HG03108 (cell line): ENCODE results near the gene WNK1.
"Not testable (repeated sequence)": the region's sequence is repeated elsewhere in the genome, so short reads cannot be mapped to it uniquely, and the experiment has no call there.

ENCODE experiments used
- ATAC-seq: cut with Tn5 transposase; IDR thresholded peaks from one replicate; pipeline ENCODE4 v1.9.1; 2021; ENCODE audit warnings: moderate library complexity; ENCODE audit not compliant: unreplicated experiment

The WNK1 gene

DNA sequence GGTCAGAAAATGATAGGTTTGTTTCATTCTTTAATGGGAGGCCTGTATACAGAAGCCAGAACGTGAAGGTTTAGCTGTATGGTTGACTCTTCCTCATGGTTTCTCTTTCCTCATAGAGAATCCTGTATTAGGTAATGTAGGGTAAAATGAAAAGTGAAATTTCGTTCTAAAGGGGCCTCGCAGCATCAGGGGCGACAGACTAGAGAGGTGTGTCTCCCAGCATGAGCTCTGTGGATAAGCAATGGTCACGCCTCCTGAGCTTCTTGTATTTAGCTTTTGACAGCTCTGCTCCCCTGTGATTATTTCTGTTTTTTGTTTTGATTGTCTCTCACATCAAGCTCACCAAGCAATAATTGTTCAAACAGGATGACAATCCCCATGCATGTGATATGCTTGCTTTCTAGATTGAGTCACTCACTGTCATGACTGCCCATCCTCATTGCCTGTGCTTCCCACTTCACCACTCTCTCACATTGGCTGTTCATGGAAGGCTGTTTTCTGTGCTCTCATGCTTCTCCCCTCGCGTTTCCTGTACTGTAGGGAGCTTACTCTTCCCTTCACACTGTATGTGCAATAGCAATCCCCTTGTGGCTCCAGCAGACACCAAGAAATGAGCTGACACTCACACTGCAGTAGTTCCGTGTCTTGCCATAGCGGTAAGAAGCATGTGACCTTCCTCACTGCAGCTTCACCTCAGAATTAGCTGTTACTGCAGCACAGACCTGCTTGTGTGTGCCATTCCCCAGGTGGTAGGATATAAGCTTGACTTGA is 153.1 kb downstream of the WNK1 start:
- ATAC-seq = no peak

DNA sequence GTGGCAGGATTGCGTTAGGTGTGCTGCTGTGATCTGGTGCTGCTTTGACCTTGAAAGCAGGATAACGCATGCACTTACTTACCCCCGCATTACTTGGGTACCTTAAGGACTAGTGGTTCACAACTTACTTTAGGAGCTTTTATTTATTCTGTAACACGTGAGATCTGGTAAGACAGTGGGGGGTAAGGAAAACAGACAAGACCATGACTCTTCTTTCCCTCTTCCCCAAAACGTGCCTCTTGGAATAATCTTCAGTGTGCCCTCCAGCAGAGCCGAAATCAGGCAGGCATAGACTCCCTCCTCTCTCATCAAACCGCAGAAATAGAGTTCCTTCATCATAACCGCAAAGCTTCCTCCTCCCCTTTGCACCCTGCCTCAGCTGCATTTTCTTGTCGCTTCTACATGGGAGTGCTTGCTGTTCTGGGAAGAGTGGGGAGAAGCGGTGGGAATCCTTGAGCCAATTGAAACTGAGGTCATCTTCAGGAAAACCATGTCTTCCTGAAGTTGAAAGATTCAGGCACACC is 153.7 kb downstream of the WNK1 start:
- ATAC-seq = no peak

DNA sequence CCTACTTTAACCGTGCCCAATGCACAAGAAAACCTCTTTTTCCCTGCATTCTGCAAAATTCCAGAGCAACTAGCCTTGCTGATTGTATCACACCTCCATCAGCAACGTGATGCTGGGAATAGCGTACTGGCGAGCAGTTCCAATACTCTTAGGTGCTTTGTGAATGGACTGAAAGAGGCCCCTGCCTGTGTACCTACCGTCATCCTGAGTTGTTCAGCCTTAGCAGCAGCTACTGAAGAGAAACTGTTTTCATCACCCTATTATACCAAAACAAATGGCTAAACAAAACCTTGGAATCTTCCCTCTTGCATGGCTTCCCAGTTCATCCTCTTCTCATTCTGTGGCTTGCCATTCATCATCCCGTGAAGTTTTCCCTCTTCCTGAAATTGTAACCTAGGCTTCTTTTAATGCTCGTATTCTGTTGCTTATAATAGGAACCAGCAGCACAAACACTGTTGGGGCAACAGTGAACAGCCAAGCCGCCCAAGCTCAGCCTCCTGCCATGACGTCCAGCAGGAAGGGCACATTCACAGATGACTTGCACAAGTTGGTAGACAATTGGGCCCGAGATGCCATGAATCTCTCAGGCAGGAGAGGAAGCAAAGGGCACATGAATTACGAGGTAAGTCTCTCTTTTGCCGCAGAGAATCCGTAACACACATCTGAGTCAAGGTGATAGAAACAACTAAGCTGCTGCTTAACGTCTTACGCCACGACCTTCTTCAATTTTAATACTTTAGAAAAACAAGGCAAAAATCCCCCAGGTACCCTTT is 155.2 kb downstream of the WNK1 start:
- ATAC-seq = no peak

DNA sequence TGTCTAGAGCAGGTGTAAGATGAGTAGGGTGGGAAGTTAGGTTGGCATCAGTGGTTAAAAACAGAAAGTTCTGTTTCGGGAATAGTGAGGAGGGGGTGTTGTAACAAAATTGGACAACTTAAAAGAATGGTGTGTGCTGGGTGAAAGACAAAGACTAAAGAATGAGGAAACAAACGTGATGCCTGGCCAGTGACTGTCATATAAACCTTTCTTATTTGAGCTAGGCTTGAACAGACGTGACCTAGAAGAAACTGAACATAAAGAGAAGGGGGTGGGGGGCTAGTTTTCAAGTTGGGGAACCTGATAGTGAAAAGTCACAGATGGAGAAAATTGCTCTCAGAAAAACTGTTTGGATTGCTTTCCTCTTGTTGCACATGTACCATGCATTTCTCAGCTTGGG is 157.5 kb downstream of the WNK1 start:
- no peak for ATAC-seq

DNA sequence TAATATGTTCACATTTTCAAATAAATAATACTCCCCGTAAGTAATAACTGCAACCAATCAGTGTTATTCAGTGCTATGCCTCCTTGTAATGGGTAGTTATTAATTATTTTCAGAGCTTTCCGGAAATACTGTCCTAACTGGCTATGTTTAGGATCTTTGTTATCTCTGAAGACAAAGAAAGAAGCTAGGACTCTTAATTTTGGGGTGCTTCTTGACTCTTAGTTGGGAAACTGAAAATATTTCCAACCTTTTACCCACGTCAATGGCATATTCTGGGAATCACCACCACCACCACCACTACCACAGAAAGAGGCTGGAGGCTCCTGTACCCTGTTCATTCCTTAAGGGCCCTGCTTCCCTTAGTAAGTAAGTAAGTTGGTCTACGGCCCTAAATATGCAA is 158.0 kb downstream of the WNK1 start:
- ATAC-seq = no peak

DNA sequence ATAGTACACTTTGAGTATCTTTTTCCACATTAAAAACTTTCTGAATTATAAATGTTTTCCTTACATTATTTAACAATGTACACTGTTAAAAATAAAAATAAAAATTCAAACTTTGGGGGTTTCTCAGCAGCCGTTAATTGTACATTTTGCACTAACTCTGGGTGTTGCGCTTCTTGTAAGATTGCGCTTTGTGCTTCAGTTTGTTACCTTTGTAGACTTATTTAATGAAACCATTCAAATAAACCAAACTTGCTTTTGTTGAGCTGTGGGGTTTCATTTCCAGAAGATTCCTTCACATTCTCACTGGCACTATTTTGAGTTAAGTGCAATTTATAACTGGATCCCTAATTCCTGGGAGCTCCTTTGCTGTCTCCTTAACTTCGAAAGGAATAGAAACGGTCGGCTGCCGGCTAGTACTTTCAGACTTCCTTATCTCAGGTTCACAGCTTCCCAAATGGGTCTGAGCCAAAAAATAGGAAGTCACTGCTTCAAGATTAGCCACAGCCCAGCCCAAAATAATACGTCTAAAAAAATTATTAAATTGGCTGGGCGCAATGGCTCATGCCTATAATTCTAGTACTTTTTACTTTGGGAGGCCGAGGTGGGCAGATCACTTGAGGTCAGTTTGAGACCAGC is 158.9 kb downstream of the WNK1 start:
- ATAC-seq = no peak

DNA sequence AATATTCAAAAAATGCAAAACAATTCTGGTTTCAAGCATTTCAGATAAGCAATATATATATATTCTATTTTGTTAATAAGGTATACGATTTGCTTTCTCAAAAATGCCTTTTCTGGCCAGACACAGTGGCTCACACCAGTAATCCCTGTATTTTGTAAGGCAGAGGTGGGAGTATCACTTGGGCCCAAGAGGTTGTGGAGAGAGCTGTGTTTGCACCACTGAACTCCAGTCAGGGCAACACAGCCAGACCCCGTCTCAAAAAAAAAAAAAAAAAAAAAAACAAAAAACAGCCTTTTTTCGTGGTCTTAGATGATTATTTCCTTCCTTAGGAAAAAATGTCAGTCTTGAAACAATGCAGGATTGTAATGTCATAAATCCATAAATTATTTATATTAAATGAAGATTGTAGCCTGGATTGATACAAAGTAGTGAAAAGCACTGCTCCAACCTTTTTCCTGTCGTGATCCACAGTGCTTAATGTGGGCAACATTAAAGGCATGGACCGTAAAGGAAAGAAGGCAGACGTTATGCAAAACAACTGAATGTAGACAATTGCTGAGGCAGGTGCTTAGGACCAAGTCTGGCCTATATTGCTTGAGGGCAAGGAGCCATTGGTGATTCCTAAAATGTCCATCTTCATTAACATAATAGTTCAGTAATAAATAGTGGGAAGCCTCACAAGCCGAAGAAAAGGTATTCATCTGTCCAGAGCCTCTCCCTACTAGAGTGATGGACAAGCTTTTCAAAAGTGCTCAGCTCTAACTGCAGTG is 160.3 kb downstream of the WNK1 start:
- ATAC-seq = no peak

DNA sequence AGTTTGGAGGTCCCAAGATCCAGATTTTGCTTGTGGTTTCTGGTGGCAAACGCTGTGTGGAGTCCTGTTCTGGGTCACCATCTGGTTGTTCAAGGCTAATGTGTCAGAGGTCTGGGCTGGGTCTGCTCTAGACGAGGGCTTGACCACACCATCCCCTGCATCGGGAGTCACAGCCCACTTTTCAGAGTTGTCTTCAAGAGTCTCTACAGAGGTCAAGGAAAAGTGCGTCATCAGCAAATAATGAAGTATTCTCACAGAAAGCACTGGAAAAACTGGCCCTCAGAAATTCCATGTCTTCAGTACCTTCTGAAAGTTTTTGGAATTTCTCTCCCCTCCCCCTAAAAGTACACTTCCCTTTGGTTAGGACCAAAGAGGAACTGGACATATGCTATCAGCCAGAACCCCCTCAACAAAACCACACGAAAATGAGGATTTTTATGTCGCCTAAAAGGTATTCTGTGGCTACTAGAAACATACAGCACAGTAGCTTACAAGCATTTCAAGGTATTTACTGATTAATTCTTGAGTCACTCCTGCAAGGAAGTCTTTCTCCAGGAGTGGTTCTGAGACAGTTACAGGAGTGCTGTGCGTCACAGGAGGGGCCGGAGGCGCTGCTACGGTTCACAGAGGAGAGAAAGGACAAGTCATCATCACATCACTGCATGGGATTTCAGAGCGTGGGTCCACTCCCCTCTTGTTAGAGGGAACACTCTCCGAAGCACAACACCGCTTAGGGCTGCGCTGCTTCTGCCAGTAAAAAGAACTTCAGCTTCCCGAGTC is 161.7 kb downstream of the WNK1 start:
- ATAC-seq = no peak

DNA sequence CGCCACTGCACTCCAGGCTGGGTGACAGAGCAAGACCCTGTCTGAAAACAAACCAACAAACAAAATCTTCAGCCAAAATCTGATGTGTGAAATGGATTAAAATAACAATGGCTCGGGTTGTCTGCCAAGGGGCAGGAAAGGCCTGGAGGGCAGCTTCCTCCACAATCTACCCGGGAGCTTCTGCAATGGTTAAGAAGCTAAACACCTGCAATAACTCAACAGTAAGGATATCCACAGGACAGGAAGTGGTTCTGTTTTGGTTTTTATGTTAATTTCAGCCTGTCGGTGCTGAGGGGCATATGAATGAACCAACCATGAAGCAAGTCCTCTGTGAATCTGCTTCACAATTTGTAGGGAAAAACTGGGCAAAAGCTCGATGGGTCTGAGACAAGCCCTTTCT is 162.7 kb downstream of the WNK1 start:
- ATAC-seq = no peak

DNA sequence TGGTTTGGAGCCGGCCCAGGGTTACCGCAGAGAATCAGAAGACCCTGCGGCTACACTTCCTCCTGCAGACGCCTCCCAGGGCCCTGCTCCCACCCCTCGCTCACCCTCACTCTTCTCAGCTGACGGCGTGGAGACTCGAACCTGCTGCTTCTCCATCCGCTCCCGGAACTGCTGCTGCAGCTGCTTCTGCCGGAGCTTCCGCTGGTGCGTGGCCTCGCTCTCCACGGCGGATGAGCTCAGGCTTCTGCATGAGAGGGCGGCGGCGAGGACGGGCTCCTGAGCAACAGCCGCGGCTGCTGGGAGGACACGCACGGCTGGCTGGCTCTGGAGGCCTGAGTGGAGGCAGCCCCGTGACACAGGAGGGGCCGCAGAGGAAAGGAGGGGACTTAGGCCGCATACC is 163.9 kb downstream of the WNK1 start:
- ATAC-seq = no peak

DNA sequence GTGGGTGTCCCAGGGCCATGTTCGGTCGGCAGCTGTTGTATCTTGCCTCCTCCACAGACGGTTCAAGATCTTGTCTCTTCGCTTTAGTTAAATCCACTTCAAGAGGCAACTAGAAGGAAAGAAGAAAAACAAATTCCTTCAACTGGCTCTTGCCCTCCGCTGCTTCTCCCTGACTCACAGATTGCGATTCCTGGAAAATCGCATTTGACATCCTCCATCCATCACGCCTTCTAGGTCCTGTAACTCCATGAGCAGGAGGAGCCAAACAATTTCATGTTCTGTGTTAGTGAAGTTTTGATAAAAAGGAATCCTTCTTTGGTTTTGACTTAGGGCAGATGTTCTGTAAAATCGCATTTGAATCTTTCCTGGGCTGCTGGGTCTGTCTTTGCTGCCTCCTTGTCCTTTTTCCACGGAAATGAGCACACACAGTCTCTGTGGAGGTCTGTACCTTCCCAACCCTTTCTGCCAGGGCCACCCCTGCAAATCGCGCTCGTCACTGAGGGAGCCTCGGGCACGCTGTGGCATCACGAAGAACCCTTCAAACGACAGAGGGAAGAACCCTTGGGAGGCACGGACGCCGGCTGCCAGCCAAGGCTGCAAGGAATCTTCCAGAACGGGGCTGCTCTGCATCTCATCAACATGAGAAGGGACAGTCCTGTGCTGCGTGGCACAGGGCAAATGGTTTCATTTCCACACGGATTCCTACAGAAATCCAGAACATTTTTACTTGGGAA is 164.5 kb downstream of the WNK1 start:
- no peak for ATAC-seq

DNA sequence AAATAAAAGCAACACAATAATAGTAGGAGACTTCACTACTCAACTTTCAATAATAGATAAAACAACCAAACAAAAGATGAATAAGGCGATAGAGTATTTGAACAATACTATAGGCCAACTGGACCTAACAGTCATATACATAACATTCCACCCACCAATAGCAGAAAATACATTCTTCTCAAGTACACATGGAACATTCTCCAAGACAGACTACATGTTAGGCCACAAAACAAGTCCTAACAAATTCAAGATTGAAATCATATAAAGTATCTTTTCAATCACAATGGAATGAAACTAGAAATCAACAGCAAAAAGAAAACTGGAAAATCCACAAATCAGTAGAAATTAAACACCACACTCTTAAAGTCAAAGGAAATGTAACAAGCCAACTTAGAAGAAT is 168.3 kb downstream of the WNK1 start:
- ATAC-seq = no peak

DNA sequence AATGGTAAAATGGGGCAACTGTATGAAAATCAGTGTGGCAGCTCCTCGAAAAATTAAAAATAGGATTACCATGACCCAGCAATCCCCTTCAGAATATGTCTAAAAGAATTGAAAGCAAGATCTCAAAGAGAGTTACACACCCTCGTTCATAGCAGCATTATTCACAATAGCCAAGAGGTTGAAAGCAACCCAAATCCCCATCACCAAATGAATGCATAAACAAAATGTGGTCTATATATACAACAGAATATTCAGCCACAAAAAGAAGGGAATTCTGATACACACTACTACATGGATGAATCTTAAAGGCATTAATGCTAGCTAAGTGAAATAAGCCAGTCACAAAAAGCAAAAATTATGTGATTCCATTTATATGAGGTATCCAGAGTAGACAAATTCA is 169.9 kb downstream of the WNK1 start:
- no peak for ATAC-seq

DNA sequence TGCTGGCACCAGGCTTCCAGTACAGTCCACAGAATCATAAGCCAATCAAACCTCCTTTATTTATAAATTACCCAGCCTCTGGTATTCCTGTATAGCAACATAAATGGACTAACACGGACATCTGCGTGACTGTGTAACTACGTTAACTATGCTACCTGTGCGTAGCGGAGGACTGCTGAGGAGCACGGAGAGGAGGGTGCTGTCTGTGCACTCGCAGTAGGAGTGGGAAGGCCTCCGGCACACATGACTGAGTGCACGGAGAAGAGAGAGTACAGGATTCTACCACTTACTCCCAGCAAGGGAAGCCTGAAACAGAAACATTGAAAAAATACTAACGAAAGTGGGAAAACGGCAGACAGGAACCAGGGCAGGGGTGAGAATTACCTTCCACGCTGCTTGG is 174.3 kb downstream of the WNK1 start:
- no peak for ATAC-seq

DNA sequence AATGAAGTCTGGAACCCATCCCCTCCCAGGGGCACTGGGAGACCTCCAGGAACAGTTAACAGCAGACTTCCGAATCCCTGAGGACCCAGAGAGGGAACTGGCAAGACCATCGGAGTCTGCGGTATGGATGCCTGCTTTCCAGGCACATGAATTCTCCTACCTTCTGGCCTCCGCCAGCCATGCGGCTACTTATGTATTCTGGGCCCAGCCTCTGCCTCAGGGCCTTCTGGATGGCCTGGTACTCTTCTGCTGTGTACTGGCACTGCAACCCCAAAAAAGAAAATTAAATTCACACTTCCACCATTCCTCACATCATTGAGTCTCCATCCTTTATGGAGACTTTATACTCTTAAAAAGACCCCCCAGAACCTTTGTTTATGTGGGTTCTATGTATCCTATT is 178.7 kb downstream of the WNK1 start:
- ATAC-seq = no peak

DNA sequence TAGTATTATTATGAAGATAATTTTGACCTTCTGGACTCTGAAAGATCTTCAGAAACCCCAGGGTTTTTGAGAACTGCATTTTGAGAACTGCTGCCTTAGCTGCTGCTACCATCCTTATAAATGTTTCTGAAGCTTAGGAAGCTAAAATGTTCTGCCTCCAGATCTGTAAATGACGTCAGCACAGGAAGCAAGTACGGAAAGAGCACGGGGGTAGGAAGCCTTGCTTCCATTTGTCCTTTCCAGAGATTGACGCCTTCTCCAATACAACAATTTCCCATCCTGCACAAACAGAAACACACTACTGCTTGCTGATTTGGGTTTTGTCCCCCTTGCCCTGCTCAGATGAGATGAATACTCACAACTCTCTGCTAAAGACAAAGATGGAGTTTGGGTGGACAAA is 179.2 kb downstream of the WNK1 start:
- no peak for ATAC-seq

DNA sequence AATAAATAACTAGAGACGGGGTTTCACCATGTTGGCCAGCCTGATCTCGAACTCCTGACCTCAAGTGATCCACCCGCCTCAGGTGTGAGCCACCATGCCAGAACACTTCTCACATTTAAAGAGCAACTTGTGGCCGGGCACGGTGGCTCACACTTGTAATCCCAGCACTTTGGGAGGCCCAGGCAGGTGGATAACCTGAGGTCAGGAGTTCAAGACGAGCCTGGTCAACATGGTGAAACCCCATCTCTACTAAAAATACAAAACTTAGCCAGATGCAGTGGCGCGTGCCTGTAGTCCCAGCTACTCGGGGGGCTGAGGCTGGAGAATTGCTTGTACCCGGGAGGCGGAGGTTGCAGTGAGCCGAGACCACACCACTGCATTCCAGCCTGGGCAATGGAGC is 183.5 kb downstream of the WNK1 start:
- not testable (repeated sequence) for ATAC-seq

DNA sequence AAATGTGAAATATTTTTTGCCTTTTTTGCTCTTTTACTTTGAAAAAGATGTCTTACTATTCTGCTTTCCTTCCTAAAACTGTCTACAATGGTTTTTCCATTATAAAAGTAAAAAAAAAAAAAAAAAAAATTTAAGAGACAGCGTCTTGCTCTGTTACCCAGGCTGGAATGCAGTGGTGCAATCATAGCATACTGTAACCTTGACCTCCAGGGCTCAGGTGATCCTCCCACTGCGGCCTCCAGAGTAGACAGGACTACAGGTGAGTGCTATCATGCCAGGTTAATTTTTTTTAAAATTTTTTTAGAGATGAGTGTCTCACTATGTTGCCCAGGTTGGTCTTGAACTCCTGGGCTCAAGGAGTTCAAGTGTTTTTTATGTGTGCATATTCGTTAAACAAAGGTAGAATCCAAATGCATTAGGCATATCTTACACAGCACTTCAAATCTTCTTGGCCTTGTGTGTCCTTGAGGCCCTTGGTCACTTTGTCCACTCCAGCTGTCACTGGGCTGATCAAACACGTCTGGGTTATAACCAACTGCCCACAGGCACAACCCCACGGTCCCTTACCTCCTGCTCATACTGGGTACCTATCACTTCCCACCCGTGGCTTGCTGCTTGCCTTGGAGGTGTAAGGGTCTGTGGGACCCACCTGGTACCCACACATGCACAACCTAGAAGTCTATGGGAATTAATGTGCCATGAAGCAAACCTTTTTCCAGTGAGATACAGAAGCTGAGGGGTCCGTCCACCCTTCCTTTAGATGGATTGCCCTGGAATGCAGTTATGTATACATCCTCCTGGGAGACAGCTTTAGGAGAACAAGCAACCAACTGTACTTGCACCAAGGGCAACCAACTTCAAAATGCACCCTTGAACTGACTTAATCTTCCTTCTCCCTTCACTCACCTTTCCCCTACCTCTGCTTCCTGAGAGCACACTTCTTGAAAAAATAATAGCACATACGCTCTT is 184.3 kb downstream of the WNK1 start:
- ATAC-seq = no peak
